Activated CD4-positive, alpha-beta T cell treated with anti-CD3 and anti-CD28 coated beads, Interleukin-2, Interleukin-6, amounts not matched to agents 100 ng/mL and 50 ng/mL, durations not matched to agents 16 hours and 8 hours (primary cell): ENCODE results near the gene MRPL12.

ENCODE experiments used
- DNase-seq: peaks from one replicate; pipeline ENCODE4 v3.0.0-alpha.2; 2020

Gene MRPL12

GRCh38 chr17:81703747-81704654 is 834 bp downstream of the MRPL12 start:
- DNase-seq: peak; percentile 22

GRCh38 chr17:81705518-81706231 is 2.5 kb downstream of the MRPL12 start:
- DNase-seq: no peak

- no peak for DNase-seq
Observed at GRCh38 chr17:81706232-81706611, 3.1 kb downstream of the MRPL12 start.

GRCh38 chr17:81706757-81707624 is 3.8 kb downstream of the MRPL12 start:
- no peak for DNase-seq

GRCh38 chr17:81707725-81708646 is 4.8 kb downstream of the MRPL12 start:
- DNase-seq: no peak

- no peak for DNase-seq
Observed at GRCh38 chr17:81708739-81709185, 5.6 kb downstream of the MRPL12 start.

- DNase-seq: peak; percentile 33
Observed at GRCh38 chr17:81710514-81711308, 7.5 kb downstream of the MRPL12 start.

GRCh38 chr17:81711814-81712467 is 8.8 kb downstream of the MRPL12 start, which contains the start of gene SLC25A10:
SLC25A10 (plus strand) TSS chr17:81712284; CDS start chr17:81712427, 143 bp downstream.
- DNase-seq: peak; percentile 88

GRCh38 chr17:81712468-81713003 is 9.4 kb downstream of the MRPL12 start:
- DNase-seq: no peak

- no peak for DNase-seq
Observed at GRCh38 chr17:81713004-81713555, 9.9 kb downstream of the MRPL12 start.

GRCh38 chr17:81713556-81714411 is 10.6 kb downstream of the MRPL12 start:
- DNase-seq: no peak

GRCh38 chr17:81714412-81715106 is 11.4 kb downstream of the MRPL12 start:
- no peak for DNase-seq

GRCh38 chr17:81715107-81715871 is 12.1 kb downstream of the MRPL12 start:
- no peak for DNase-seq

GRCh38 chr17:81715872-81716673 is 12.9 kb downstream of the MRPL12 start:
- DNase-seq: no peak

- no peak for DNase-seq
Observed at GRCh38 chr17:81716674-81716996, 13.5 kb downstream of the MRPL12 start.

GRCh38 chr17:81717049-81717765 is 14.0 kb downstream of the MRPL12 start:
- no peak for DNase-seq
